Activated CD4-positive, alpha-beta T cell treated with anti-CD3 and anti-CD28 coated beads, Interleukin-2, amount 10 ng/mL, durations not matched to agents 7 days and 5 days (primary cell): ENCODE measurements around the gene EPC1. TPM values are rescaled to one million over a fixed set of nuclear protein-coding genes. Genes with fewer than 3 reads are reported as not detected.

Experiments used
- total RNA-seq, 2 experiments: library from RNA; stranded (reverse); gene quantifications; one replicate each; pipeline ENCODE4 v1.2.3, GENCODE V29; 2021

EPC1 gene
- total RNA-seq, 2 experiments from 2014 or later = 47.6 to 54.2 TPM

Other genes with a start within 250 kb of the EPC1 start
- gene CCDC7, start 99.0 kb upstream of the EPC1 start, total RNA-seq = 10 to 100 TPM; 18.3 to 21.4 TPM